ENCODE data around the gene EPHA5.

Gene EPHA5

GRCh38 chr4:65407483-65407882 is 262.8 kb downstream of the EPHA5 start:
- Histone ChIP-seq H3K36me3 (ENCODE audit: insufficient read depth, low read length) (no peaks in the 10 kb centered on the region), H3K9ac (ENCODE audit: low read depth, low read length) (no peak overlapping the region), H3K9me3 (ENCODE audit: control insufficient read depth, insufficient read depth, low read length) (no peaks in the 10 kb centered on the region), H3K4me1 (ENCODE audit: insufficient read depth, low read length) (no peaks in the 10 kb centered on the region)

GRCh38 chr4:65401083-65401482 is 269.2 kb downstream of the EPHA5 start:
- no peak overlapping the region for H3K9ac ChIP-seq (ENCODE audit: low read depth, low read length)
- H3K36me3 ChIP-seq (ENCODE audit: insufficient read depth, low read length) = no peaks in the 10 kb centered on the region
- no peaks in the 10 kb centered on the region for H3K9me3 ChIP-seq (ENCODE audit: control insufficient read depth, insufficient read depth, low read length)
- H3K4me1 ChIP-seq (ENCODE audit: insufficient read depth, low read length) = no peaks in the 10 kb centered on the region

- no peaks in the 10 kb centered on the region for H3K36me3 ChIP-seq (ENCODE audit: insufficient read depth, low read length)
- no peaks in the 10 kb centered on the region for H3K4me1 ChIP-seq (ENCODE audit: insufficient read depth, low read length)
- no peaks in the 10 kb centered on the region for H3K9me3 ChIP-seq (ENCODE audit: control insufficient read depth, insufficient read depth, low read length)
- H3K9ac ChIP-seq (ENCODE audit: low read depth, low read length) = no peak overlapping the region
Measured at GRCh38 chr4:65399084-65399483, 271.2 kb downstream of the EPHA5 start.

GRCh38 chr4:65393078-65393477 is 277.2 kb downstream of the EPHA5 start:
- Histone ChIP-seq H3K4me1 (ENCODE audit: insufficient read depth, low read length) (no peaks in the 10 kb centered on the region), H3K9ac (ENCODE audit: low read depth, low read length) (no peak overlapping the region), H3K36me3 (ENCODE audit: insufficient read depth, low read length) (no peaks in the 10 kb centered on the region), H3K9me3 (ENCODE audit: control insufficient read depth, insufficient read depth, low read length) (no peaks in the 10 kb centered on the region)

GRCh38 chr4:65392488-65392887 is 277.8 kb downstream of the EPHA5 start:
- no peaks in the 10 kb centered on the region for H3K9me3 ChIP-seq (ENCODE audit: control insufficient read depth, insufficient read depth, low read length)
- H3K4me1 ChIP-seq (ENCODE audit: insufficient read depth, low read length) = no peaks in the 10 kb centered on the region
- no peaks in the 10 kb centered on the region for H3K36me3 ChIP-seq (ENCODE audit: insufficient read depth, low read length)
- no peak overlapping the region for H3K9ac ChIP-seq (ENCODE audit: low read depth, low read length)

- Histone ChIP-seq H3K9me3 (ENCODE audit: control insufficient read depth, insufficient read depth, low read length) (no peaks in the 10 kb centered on the region), H3K4me1 (ENCODE audit: insufficient read depth, low read length) (no peaks in the 10 kb centered on the region), H3K9ac (ENCODE audit: low read depth, low read length) (no peak overlapping the region)
Measured at GRCh38 chr4:65391814-65392213, 278.5 kb downstream of the EPHA5 start.

GRCh38 chr4:65391382-65391781 is 278.9 kb downstream of the EPHA5 start:
- no peaks in the 10 kb centered on the region for H3K36me3 ChIP-seq (ENCODE audit: insufficient read depth, low read length)
- H3K9ac ChIP-seq (ENCODE audit: low read depth, low read length) = no peak overlapping the region
- no peaks in the 10 kb centered on the region for H3K4me1 ChIP-seq (ENCODE audit: insufficient read depth, low read length)
- H3K9me3 ChIP-seq (ENCODE audit: control insufficient read depth, insufficient read depth, low read length) = no peaks in the 10 kb centered on the region

More at GRCh38 chr4:65391814-65392213, 278.5 kb downstream of the EPHA5 start:
- no peaks in the 10 kb centered on the region for H3K36me3 ChIP-seq (ENCODE audit: insufficient read depth, low read length)

- H3K36me3 ChIP-seq (ENCODE audit: insufficient read depth, low read length) = no peaks in the 10 kb centered on the region
- no peaks in the 10 kb centered on the region for H3K4me1 ChIP-seq (ENCODE audit: insufficient read depth, low read length)
- H3K9me3 ChIP-seq (ENCODE audit: control insufficient read depth, insufficient read depth, low read length) = no peaks in the 10 kb centered on the region
- H3K9ac ChIP-seq (ENCODE audit: low read depth, low read length) = no peak overlapping the region
Measured at GRCh38 chr4:65386927-65387326, 283.4 kb downstream of the EPHA5 start.

- H3K4me1 ChIP-seq (ENCODE audit: insufficient read depth, low read length) = no peaks in the 10 kb centered on the region
- H3K9me3 ChIP-seq (ENCODE audit: control insufficient read depth, insufficient read depth, low read length) = no peaks in the 10 kb centered on the region
- no peaks in the 10 kb centered on the region for H3K36me3 ChIP-seq (ENCODE audit: insufficient read depth, low read length)
- H3K9ac ChIP-seq (ENCODE audit: low read depth, low read length) = no peak overlapping the region
Measured at GRCh38 chr4:65383589-65384305, 286.5 kb downstream of the EPHA5 start.

GRCh38 chr4:65381648-65382047 is 288.6 kb downstream of the EPHA5 start:
- no peaks in the 10 kb centered on the region for H3K9me3 ChIP-seq (ENCODE audit: control insufficient read depth, insufficient read depth, low read length)

GRCh38 chr4:65370709-65371108 is 299.6 kb downstream of the EPHA5 start:
- Histone ChIP-seq H3K9ac (ENCODE audit: low read depth, low read length) (no peak overlapping the region), H3K36me3 (ENCODE audit: insufficient read depth, low read length) (no peaks in the 10 kb centered on the region), H3K9me3 (ENCODE audit: control insufficient read depth, insufficient read depth, low read length) (no peaks in the 10 kb centered on the region), H3K4me1 (ENCODE audit: insufficient read depth, low read length) (no peaks in the 10 kb centered on the region)

More at GRCh38 chr4:65381648-65382047, 288.6 kb downstream of the EPHA5 start:
- no peaks in the 10 kb centered on the region for H3K4me1 ChIP-seq (ENCODE audit: insufficient read depth, low read length)
- H3K36me3 ChIP-seq (ENCODE audit: insufficient read depth, low read length) = no peaks in the 10 kb centered on the region
- no peak overlapping the region for H3K9ac ChIP-seq (ENCODE audit: low read depth, low read length)

GRCh38 chr4:65367306-65367705 is 303.0 kb downstream of the EPHA5 start:
- no peaks in the 10 kb centered on the region for H3K36me3 ChIP-seq (ENCODE audit: insufficient read depth, low read length)
- no peaks in the 10 kb centered on the region for H3K9me3 ChIP-seq (ENCODE audit: control insufficient read depth, insufficient read depth, low read length)
- H3K4me1 ChIP-seq (ENCODE audit: insufficient read depth, low read length) = no peaks in the 10 kb centered on the region
- no peak overlapping the region for H3K9ac ChIP-seq (ENCODE audit: low read depth, low read length)

- H3K4me1 ChIP-seq (ENCODE audit: insufficient read depth, low read length) = no peaks in the 10 kb centered on the region
- no peaks in the 10 kb centered on the region for H3K9me3 ChIP-seq (ENCODE audit: control insufficient read depth, insufficient read depth, low read length)
- H3K36me3 ChIP-seq (ENCODE audit: insufficient read depth, low read length) = no peaks in the 10 kb centered on the region
- no peak overlapping the region for H3K9ac ChIP-seq (ENCODE audit: low read depth, low read length)
Measured at GRCh38 chr4:65358914-65359313, 311.4 kb downstream of the EPHA5 start.

GRCh38 chr4:65353098-65353497 is 317.2 kb downstream of the EPHA5 start:
- no peaks in the 10 kb centered on the region for H3K36me3 ChIP-seq (ENCODE audit: insufficient read depth, low read length)
- no peak overlapping the region for H3K9ac ChIP-seq (ENCODE audit: low read depth, low read length)
- H3K9me3 ChIP-seq (ENCODE audit: control insufficient read depth, insufficient read depth, low read length) = no peaks in the 10 kb centered on the region
- no peaks in the 10 kb centered on the region for H3K4me1 ChIP-seq (ENCODE audit: insufficient read depth, low read length)

- no peaks in the 10 kb centered on the region for H3K36me3 ChIP-seq (ENCODE audit: insufficient read depth, low read length)
- no peak overlapping the region for H3K9ac ChIP-seq (ENCODE audit: low read depth, low read length)
- no peaks in the 10 kb centered on the region for H3K4me1 ChIP-seq (ENCODE audit: insufficient read depth, low read length)
- no peaks in the 10 kb centered on the region for H3K9me3 ChIP-seq (ENCODE audit: control insufficient read depth, insufficient read depth, low read length)
Measured at GRCh38 chr4:65344278-65344825, 325.9 kb downstream of the EPHA5 start.

Data from ES-I3 (cell line).